Fibroblast of villous mesenchyme (primary cell): ENCODE results near the gene UXS1. TPM values are rescaled to one million over a fixed set of nuclear protein-coding genes. Genes with fewer than 3 reads are reported as not detected.
"Not testable (repeated sequence)": the region's sequence is repeated elsewhere in the genome, so short reads cannot be mapped to it uniquely, and the experiment has no call there.

Experiments used
- DNase-seq: peaks from one replicate; pipeline ENCODE4 v3.0.0-alpha.2; 2010; ENCODE audit warnings: low read depth
- H3K4me3 ChIP-seq: 2 replicates; pipeline ENCODE4 v1.5.1; 2011; ENCODE audit warnings: low read depth, mild to moderate bottlenecking, low read length
- CTCF ChIP-seq: IDR thresholded peaks from 2 replicates; pipeline ENCODE4 v1.5.1; 2012; ENCODE audit warnings: low read depth, mild to moderate bottlenecking, low read length; ENCODE audit not compliant: insufficient read depth
- total RNA-seq: library from RNA; depleted of rRNA; stranded (reverse); fragments of >200 nt; gene quantifications from 2 replicates; pipeline ENCODE4 v1.2.3, GENCODE V29; 2012

UXS1 gene
- total RNA-seq, 1 donor = 37.6 TPM

DNA sequence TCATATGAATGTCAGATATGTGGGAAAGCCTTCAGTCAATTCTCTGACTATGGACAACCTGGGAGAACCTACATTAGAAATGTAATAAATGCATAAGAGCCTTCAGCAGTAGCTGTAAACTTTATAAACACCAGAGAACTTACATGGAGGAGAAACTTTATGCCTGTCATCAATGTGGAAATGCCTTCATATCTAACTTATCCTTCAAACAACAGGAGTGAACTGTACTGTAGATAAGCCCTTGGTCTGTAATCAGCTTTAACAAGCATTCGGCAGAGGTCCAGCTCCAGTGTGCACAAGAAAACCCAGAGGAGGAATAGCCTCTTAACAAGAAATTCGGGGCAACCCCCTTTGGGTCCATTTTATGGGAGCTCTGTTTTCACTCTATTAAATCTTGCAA lies 14.8 kb upstream of the UXS1 start:
- no peak for TF ChIP-seq CTCF
- no peak for DNase-seq
- no peak overlapping the region for H3K4me3 ChIP-seq

GRCh38 chr2:106208399-106208798 lies 14.3 kb upstream of the UXS1 start:
- no peak overlapping the region for H3K4me3 ChIP-seq
- no peak for DNase-seq
- no peak for TF ChIP-seq CTCF

GRCh38 chr2:106207246-106207645 lies 13.1 kb upstream of the UXS1 start:
- TF ChIP-seq CTCF = no peak
- DNase-seq = no peak
- no peak overlapping the region for H3K4me3 ChIP-seq

GRCh38 chr2:106205488-106205887 lies 11.4 kb upstream of the UXS1 start:
- no peak for TF ChIP-seq CTCF
- H3K4me3 ChIP-seq = no peak overlapping the region
- no peak for DNase-seq

GRCh38 chr2:106204551-106204950 lies 10.4 kb upstream of the UXS1 start:
- DNase-seq, H3K4me3 ChIP-seq: not testable (repeated sequence)

GRCh38 chr2:106201661-106202060 lies 7.6 kb upstream of the UXS1 start:
- no peak for TF ChIP-seq CTCF
- no peak overlapping the region for H3K4me3 ChIP-seq
- DNase-seq = no peak

DNA sequence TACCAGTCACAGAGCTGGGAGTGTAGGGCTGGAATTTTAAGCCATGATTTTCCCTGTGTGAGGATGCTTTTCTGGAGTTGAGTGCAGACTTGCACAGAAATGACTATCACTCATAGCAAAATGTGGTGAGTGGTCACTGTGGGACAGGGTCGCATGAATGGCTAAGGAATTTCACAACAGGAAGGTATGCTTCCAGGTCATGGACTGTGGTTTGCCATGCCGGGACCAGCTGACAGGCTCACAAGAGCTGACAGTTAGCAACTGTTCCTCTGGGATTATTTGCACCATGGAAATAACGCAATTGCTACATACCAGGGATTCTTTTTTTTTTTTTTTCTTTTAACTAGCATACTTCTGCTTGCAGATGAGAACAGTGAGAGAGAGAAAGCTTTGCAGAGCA lies 3.8 kb upstream of the UXS1 start:
- no peak for TF ChIP-seq CTCF
- peak; percentile 94 for DNase-seq
- no peak overlapping the region for H3K4me3 ChIP-seq
